CD4-positive, alpha-beta T cell (primary cell): ENCODE measurements around the gene UNC13B. TPM values are rescaled to one million over a fixed set of nuclear protein-coding genes. Genes with fewer than 3 reads are reported as not detected.

Experiments used
- ATAC-seq: fragments of 200-7000 bp; cut with Tn5 transposase; one replicate; pipeline ENCODE4 v1.10.0; 2022; ENCODE audit warnings: mild to moderate bottlenecking; ENCODE audit not compliant: poor library complexity
- CTCF ChIA-PET: fragments of 350-600 bp; sonication (Branson Sonifier 250); formaldehyde crosslinking; loops from one replicate; lab custom pipeline; 2021; ENCODE audit warnings: antibody characterized with exemption, inconsistent platforms; lab: Charles Lee
- POLR2A ChIA-PET: fragments of 350-600 bp; sonication (Branson Sonifier 250); formaldehyde crosslinking; loops from one replicate; lab custom pipeline; 2021; ENCODE audit warnings: antibody characterized with exemption, inconsistent platforms; lab: Charles Lee
- DNase-seq, 14 experiments: peaks; one replicate each; pipeline ENCODE4 v3.0.0-alpha.2; 2013 to 2020; ENCODE audit warnings: mixed read lengths in 2 of 14
- H3K27ac ChIP-seq, 2 donors: one replicate each; pipeline versions ENCODE4 v1.5.1 to v1.7.0; 2013; ENCODE audit warnings: low read length in 2 of 2, low read depth in 1 of 2, mild to moderate bottlenecking in 1 of 2
- H3K27me3 ChIP-seq, 2 experiments: 1 replicate in 1 of 2; 2 replicates in 1 of 2; pipeline versions ENCODE4 v1.6.1 to v1.7.0; 2013; ENCODE audit warnings: low read length in 2 of 2, control low read depth in 1 of 2, mild to moderate bottlenecking in 1 of 2, moderate library complexity in 1 of 2; ENCODE audit not compliant: insufficient read depth in 2 of 2, control insufficient read depth in 1 of 2
- H3K36me3 ChIP-seq: one replicate; pipeline ENCODE4 v1.6.1; 2013; ENCODE audit warnings: low read length, control low read depth; ENCODE audit not compliant: insufficient read depth
- H3K4me1 ChIP-seq: one replicate; pipeline ENCODE4 v1.6.1; 2013; ENCODE audit warnings: low read length, control low read depth; ENCODE audit not compliant: insufficient read depth
- H3K4me3 ChIP-seq: one replicate; pipeline ENCODE4 v1.5.1; 2013; ENCODE audit warnings: mild to moderate bottlenecking, low read length, moderate library complexity
- H3K9me3 ChIP-seq, 2 experiments: 1 replicate in 1 of 2; 2 replicates in 1 of 2; pipeline versions ENCODE4 v1.6.1 to v1.7.0; 2013; ENCODE audit warnings: low read length in 2 of 2, mild to moderate bottlenecking in 2 of 2, control low read depth in 1 of 2, moderate library complexity in 1 of 2; ENCODE audit not compliant: control insufficient read depth in 1 of 2, insufficient read depth in 1 of 2
- H3K27ac Mint-ChIP-seq: one replicate; pipeline ENCODE4 v1.8.0; 2020; ENCODE audit warnings: mixed read lengths
- H3K27me3 Mint-ChIP-seq: one replicate; pipeline ENCODE4 v1.8.0; 2021; ENCODE audit warnings: mixed read lengths
- H3K36me3 Mint-ChIP-seq: one replicate; pipeline ENCODE4 v1.8.0; 2021; ENCODE audit warnings: low read depth, mixed read lengths
- H3K4me1 Mint-ChIP-seq: one replicate; pipeline ENCODE4 v1.8.0; 2021; ENCODE audit warnings: low read depth, mixed read lengths
- H3K4me3 Mint-ChIP-seq: one replicate; pipeline ENCODE4 v1.8.0; 2020; ENCODE audit warnings: mild to moderate bottlenecking, mixed read lengths
- H3K9me3 Mint-ChIP-seq: one replicate; pipeline ENCODE4 v1.8.0; 2020; ENCODE audit warnings: mixed read lengths
- CTCF ChIP-seq: fragments of 200-600 bp; IDR thresholded peaks from one replicate; pipeline ENCODE4 v1.8.0; 2022; ENCODE audit warnings: antibody characterized with exemption, mild to moderate bottlenecking
- intact Hi-C, 2 experiments: fragments of 100-400 bp; cut with DNase I in 1 of 2; cut with micrococcal nuclease in 1 of 2; formaldehyde crosslinking; loops; one replicate each; pipeline versions ENCODE4 v1.15.1 to v1.9.0; 2023 to 2025; cut with DNase I, micrococcal nuclease
- total RNA-seq, 174 experiments: library from RNA in 2 of 174; stranded (reverse) in 2 of 174; gene quantifications; one replicate each; pipeline ENCODE4 v1.2.3 and lab custom pipeline; 2021 to 2026

UNC13B gene
- total RNA-seq, 2 experiments from 2014 or later: 0.38 to 0.84 TPM

- CTCF ChIA-PET: no interaction called here
- Histone ChIP-seq H3K4me1 (no peaks in the 10 kb centered on the region), H3K4me3 (no peak overlapping the region), H3K27me3 (no peaks in the 10 kb centered on the region), H3K27ac (no peak overlapping the region), H3K9me3 (no peaks in the 10 kb centered on the region), H3K36me3 (no peaks in the 10 kb centered on the region)
- no peak overlapping the region for H3K27ac Mint-ChIP-seq
- no peak for TF ChIP-seq CTCF
- POLR2A ChIA-PET: no interaction called here
- no peaks in the 10 kb centered on the region for H3K27me3 Mint-ChIP-seq
- H3K9me3 Mint-ChIP-seq: no peaks in the 10 kb centered on the region
- intact Hi-C loops: no loop called here
- H3K36me3 Mint-ChIP-seq: no peaks in the 10 kb centered on the region
- no peak overlapping the region for H3K4me3 Mint-ChIP-seq
- no peak for ATAC-seq
- no peak for DNase-seq
- no peaks in the 10 kb centered on the region for H3K4me1 Mint-ChIP-seq
These were observed 189.2 kb downstream of the UNC13B start for GRCh38 chr9:35350827-35351549.

- ATAC-seq (no peak), DNase-seq (no peak)
- intact Hi-C loops: no loop called here
- Mint-ChIP-seq H3K27me3 (no peaks in the 10 kb centered on the region), H3K4me3 (no peak overlapping the region), H3K27ac (no peak overlapping the region), H3K9me3 (no peaks in the 10 kb centered on the region), H3K4me1 (no peaks in the 10 kb centered on the region), H3K36me3 (no peaks in the 10 kb centered on the region)
- ChIA-PET CTCF (no interaction called here), POLR2A (no interaction called here)
- Histone ChIP-seq H3K27ac (no peak overlapping the region), H3K4me3 (no peak overlapping the region), H3K4me1 (no peaks in the 10 kb centered on the region), H3K36me3 (no peaks in the 10 kb centered on the region), H3K9me3 (no peaks in the 10 kb centered on the region), H3K27me3 (no peaks in the 10 kb centered on the region)
- no peak for TF ChIP-seq CTCF
These were observed 192.0 kb downstream of the UNC13B start for GRCh38 chr9:35353731-35354365.

GRCh38 chr9:35355939-35356338 is 194.1 kb downstream of the UNC13B start:
- ATAC-seq (no peak), DNase-seq (no peak)
- H3K36me3 Mint-ChIP-seq: no peaks in the 10 kb centered on the region
- Histone ChIP-seq H3K4me3 (no peak overlapping the region), H3K4me1 (no peaks in the 10 kb centered on the region), H3K27ac (no peak overlapping the region), H3K9me3 (no peaks in the 10 kb centered on the region), H3K36me3 (no peaks in the 10 kb centered on the region), H3K27me3 (no peaks in the 10 kb centered on the region)
- intact Hi-C loops: no loop called here
- POLR2A ChIA-PET: interaction anchor here (1.0 kb wide), 1 partner anchor 13 kb away, joined by 3 read pairs; no protein-coding TSS in a partner anchor
- no peaks in the 10 kb centered on the region for H3K4me1 Mint-ChIP-seq
- H3K27me3 Mint-ChIP-seq: peaks cover 10% of the 10 kb centered on the region
- H3K4me3 Mint-ChIP-seq: no peak overlapping the region
- H3K9me3 Mint-ChIP-seq: no peaks in the 10 kb centered on the region
- TF ChIP-seq CTCF: no peak
- no peak overlapping the region for H3K27ac Mint-ChIP-seq
- CTCF ChIA-PET: no interaction called here
